Measurements from ENCODE around the gene CFAP57. TPM values are rescaled to one million over a fixed set of nuclear protein-coding genes. Genes with fewer than 3 reads are reported as not detected.

The CFAP57 gene
- total RNA-seq, 4 donors from 2014 or later = 0.44 TPM; not detected in 3

DNA sequence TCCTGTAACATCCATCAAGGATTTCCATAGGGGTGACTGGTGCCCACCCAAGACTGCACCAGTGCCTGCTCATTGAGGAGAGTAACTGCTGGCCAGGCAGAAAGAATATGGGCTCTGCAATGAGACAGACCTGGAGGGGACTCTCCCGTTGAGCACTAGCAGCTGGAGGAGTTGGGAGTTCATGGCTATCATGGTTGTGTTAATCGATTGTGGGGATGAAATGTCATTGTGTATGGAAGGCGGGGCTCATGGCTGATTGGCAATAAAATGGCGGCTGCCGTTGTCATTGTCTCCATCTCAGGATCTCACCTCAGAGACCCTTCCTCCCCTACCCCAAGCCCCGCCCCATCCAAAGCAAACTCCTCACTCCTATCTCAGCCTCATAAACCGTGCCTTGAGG, 101.6 kb downstream of the CFAP57 start:
- TF ChIP-seq, protein P1, sequence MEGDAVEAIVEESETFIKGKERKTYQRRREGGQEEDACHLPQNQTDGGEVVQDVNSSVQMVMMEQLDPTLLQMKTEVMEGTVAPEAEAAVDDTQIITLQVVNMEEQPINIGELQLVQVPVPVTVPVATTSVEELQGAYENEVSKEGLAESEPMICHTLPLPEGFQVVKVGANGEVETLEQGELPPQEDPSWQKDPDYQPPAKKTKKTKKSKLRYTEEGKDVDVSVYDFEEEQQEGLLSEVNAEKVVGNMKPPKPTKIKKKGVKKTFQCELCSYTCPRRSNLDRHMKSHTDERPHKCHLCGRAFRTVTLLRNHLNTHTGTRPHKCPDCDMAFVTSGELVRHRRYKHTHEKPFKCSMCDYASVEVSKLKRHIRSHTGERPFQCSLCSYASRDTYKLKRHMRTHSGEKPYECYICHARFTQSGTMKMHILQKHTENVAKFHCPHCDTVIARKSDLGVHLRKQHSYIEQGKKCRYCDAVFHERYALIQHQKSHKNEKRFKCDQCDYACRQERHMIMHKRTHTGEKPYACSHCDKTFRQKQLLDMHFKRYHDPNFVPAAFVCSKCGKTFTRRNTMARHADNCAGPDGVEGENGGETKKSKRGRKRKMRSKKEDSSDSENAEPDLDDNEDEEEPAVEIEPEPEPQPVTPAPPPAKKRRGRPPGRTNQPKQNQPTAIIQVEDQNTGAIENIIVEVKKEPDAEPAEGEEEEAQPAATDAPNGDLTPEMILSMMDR (IDR thresholded peaks at IDR 0.05; ENCODE audit: low read depth) = no peak

- TF ChIP-seq, protein P1 (IDR thresholded peaks at IDR 0.05; ENCODE audit: low read depth) = no peak
These were observed 102.1 kb downstream of the CFAP57 start for GRCh38 chr1:43274125-43274803.

DNA sequence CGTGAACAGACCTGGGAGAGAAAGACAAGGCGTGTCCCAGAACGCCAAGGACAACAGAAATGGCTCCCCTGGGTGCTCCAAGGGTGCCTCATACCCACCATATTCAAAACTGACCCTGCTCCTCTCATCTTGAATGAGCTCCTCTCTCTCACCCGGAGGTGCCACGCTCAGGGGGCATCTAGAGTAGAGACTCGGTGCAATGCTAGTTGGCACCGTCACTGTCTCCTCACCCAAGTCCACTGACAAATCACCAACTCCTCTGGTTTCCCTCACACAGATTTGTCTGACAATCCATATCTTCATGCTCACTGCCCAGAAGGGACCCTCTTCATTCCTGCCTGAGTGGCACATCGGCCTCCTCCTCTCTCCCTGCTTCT, 102.7 kb downstream of the CFAP57 start:
- TF ChIP-seq, protein P1 (IDR thresholded peaks at IDR 0.05; ENCODE audit: low read depth) = no peak

GRCh38 chr1:43275826-43276620, 103.9 kb downstream of the CFAP57 start:
- TF ChIP-seq, protein P1 (IDR thresholded peaks at IDR 0.05; ENCODE audit: low read depth) = no peak

DNA sequence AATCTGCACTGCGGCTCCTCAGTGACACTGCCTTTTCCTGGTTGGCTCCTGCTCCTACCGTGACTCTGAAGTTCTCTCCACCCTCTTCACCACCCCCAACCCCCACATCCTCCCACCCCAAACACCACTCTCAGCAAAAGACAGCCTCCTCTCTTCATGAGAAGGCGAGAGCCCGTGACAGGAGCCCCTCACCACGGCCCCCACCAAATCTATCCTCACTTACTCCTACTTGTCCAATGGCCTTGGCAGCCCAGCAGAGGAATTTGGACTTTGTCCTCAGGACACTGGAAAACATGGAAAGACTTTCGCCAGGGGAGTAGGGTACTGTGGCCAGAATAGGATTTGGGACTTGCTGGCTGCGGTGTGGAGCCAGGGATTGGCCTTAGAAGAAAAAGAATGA, 104.5 kb downstream of the CFAP57 start:
- TF ChIP-seq, protein P1 (IDR thresholded peaks at IDR 0.05; ENCODE audit: low read depth) = no peak

DNA sequence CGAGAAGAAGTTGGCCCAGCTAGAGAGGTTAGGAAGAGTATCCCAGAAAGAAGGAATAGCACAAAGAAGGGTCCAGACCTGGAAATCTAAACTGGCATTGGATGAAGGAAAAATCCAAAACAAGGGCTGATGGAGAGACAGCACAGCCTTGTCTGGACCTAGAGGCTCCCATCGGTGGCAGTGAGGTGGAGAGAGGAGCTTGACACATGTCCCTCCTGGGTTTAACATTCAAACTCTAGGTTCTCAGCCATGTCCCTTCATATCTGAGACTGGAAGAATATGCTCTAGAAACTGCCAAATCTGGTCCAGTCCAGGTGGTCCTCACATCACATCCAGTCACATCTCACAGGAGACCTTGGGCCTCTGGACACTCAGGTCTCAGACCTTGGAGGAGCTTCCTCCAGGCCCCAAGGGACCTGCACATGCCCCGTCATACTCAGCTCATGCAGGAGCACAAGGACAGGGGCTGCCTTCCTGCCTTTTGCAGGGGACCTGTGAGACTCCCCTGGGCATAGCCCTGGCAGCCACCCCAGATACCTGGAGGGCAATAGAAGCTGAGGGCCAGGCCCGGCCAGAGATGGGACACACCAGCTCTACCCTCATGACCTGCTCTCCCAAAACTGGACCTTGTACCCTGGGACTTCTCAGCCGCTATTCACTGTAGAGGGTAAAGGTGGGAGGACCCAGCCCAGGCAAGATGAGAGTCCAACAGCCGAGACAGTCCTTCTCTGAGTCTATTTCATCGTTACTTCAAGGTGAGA, 105.2 kb downstream of the CFAP57 start:
- TF ChIP-seq, protein P1 (IDR thresholded peaks at IDR 0.05; ENCODE audit: low read depth) = no peak

DNA sequence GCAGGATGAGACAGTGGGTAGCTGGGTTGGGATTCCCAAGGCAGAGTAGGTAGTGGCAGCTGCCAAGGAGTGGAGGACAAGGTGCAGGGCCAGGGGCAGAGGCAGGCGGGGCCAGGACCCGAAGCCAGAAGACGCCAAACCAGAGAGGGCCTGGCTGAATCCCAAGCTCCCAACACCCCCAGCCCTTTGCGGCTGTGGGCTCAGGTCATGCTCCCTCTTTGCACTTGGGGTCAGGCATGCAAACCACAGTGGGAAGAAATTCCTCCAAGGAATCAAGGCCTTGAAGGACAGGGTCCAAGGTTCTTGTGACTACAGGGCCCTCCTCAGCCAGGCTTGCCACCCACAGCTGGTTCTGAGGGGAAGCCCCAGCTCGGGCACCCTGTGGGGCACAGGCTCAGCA, 107.0 kb downstream of the CFAP57 start:
- TF ChIP-seq, protein P1 (IDR thresholded peaks at IDR 0.05; ENCODE audit: low read depth) = no peak
